ENCODE data around the gene ELAC2. TPM values are rescaled to one million over a fixed set of nuclear protein-coding genes. Genes with fewer than 3 reads are reported as not detected.

ELAC2 gene
- total and polyA plus RNA-seq, 2 of the 4 experiments (the other 2 are of a cell fraction), result 75.2 to 80.7 TPM

GRCh38 chr17:13051915-13052314 is 34.1 kb upstream of the ELAC2 start:
- in situ Hi-C loops (cut with MboI; ENCODE audit: low sequenced_read_pairs), result no loop called here
- H2AK5ac ChIP-seq (ENCODE audit: low read depth, low read length), result no peak overlapping the region
- DNase-seq (no peak), ATAC-seq (ENCODE audit: low read depth) (no peak)
- intact Hi-C loops (cut with micrococcal nuclease), result no loop called here
- ChIA-PET POLR2A (ENCODE audit: unreplicated experiment) (no interaction called here), CTCF (interaction anchor here (0.5 kb wide), 1 partner anchor 351 kb away, joined by 5 read pairs; no protein-coding TSS in a partner anchor)
- no peak overlapping the region for H2AK9ac ChIP-seq (replicated peaks; ENCODE audit: low read depth, low read length, poor library complexity)
- no peak overlapping the region for H3K23ac ChIP-seq (ENCODE audit: low read depth, low read length)
- H3K79me1 ChIP-seq (ENCODE audit: low read depth in 1 of 2, low read length in 2 of 2), result no peaks in the 10 kb centered on the region
- TF ChIP-seq CEBPB (IDR thresholded peaks at IDR 0.05; ENCODE audit: low read depth, low read length) (no peak), MXI1 (IDR thresholded peaks at IDR 0.05; ENCODE audit: borderline replicate concordance, low read depth, low read length) (no peak), FOS (IDR thresholded peaks at IDR 0.05; ENCODE audit: low read depth, low read length) (no peak), CTCF (conservative IDR thresholded peaks at IDR 0.05; ENCODE audit: low read depth, low read length) (no peak), BHLHE40 (IDR thresholded peaks at IDR 0.05; ENCODE audit: low read depth, low read length) (no peak), SMC3 (IDR thresholded peaks at IDR 0.05; ENCODE audit: low read depth, low read length) (no peak), CHD1 (IDR thresholded peaks at IDR 0.05; ENCODE audit: low read depth, low read length) (no peak), USF2 (IDR thresholded peaks at IDR 0.05; ENCODE audit: low read depth, low read length) (no peak), RFX5 (IDR thresholded peaks at IDR 0.05; ENCODE audit: low read depth, low read length) (no peak), MAFK (IDR thresholded peaks at IDR 0.05; ENCODE audit: low read depth, low read length) (no peak), RAD21 (IDR thresholded peaks at IDR 0.05; ENCODE audit: low read length) (no peak), NFE2L2 (IDR thresholded peaks at IDR 0.05; ENCODE audit: low read depth, low read length) (no peak), ELK1 (IDR thresholded peaks at IDR 0.05; ENCODE audit: borderline replicate concordance, low read depth, low read length) (no peak), POLR2A (IDR thresholded peaks at IDR 0.05; ENCODE audit: low read depth, low read length) (no peak), RCOR1 (IDR thresholded peaks at IDR 0.05; ENCODE audit: insufficient replicate concordance, low read length) (no peak), MAZ (IDR thresholded peaks at IDR 0.05; ENCODE audit: borderline replicate concordance, low read depth, low read length) (no peak)
- H2BK5ac ChIP-seq (ENCODE audit: low read depth, low read length, poor library complexity, severe bottlenecking), result no peak overlapping the region
- H3K14ac ChIP-seq (replicated peaks; ENCODE audit: low read depth, low read length), result no peak overlapping the region
- H2BK120ac ChIP-seq (ENCODE audit: low read depth, low read length), result no peak overlapping the region
- H3K27me3 ChIP-seq (ENCODE audit: control insufficient read depth, insufficient read depth, low read length), result peaks cover 11% of the 10 kb centered on the region
- H4K20me1 ChIP-seq (ENCODE audit: insufficient read depth, low read length), result no peaks in the 10 kb centered on the region
- no peak overlapping the region for H3K4ac ChIP-seq (ENCODE audit: low read depth, low read length)
- H3K9me1 ChIP-seq (ENCODE audit: insufficient read depth, low read length), result no peaks in the 10 kb centered on the region
- BruUV-seq (replicated peaks), result no TSS peak
- no peak overlapping the region for H2BK15ac ChIP-seq (ENCODE audit: low read depth, low read length)
- no peak overlapping the region for H2AFZ ChIP-seq (replicated peaks; ENCODE audit: low read length, poor library complexity)
- H4K8ac ChIP-seq (ENCODE audit: low read depth in 2 of 2, low read length in 2 of 2), result no peak overlapping the region
- no peak overlapping the region for H3K9ac ChIP-seq (ENCODE audit: low read depth, low read length)
- no peaks in the 10 kb centered on the region for H3K4me1 ChIP-seq (ENCODE audit: control insufficient read depth, insufficient read depth, low read length)
- H3K27ac ChIP-seq (ENCODE audit: insufficient read depth, low read length), result no peak overlapping the region
- H3K4me3 ChIP-seq (ENCODE audit: insufficient read depth, low read depth, low read length), result no peak overlapping the region
- no peaks in the 10 kb centered on the region for H3K36me3 ChIP-seq (ENCODE audit: control insufficient read depth, insufficient read depth, low read length)
- no peak overlapping the region for H3K4me2 ChIP-seq (ENCODE audit: low read depth, low read length)
- H2BK20ac ChIP-seq (ENCODE audit: low read depth, low read length), result no peak overlapping the region
- no CpG with 5 or more reads among the region's 4 CpGs for WGBS, 2 experiments (ENCODE audit: extremely low coverage in 2 of 2, insufficient read length in 1 of 2)
- H3K18ac ChIP-seq (ENCODE audit: low read depth, low read length), result no peak overlapping the region
- dilution Hi-C loops (cut with HindIII; ENCODE audit: low sequenced_read_pairs, unreplicated experiment), result no loop called here
- H4K5ac ChIP-seq (ENCODE audit: low read depth, low read length), result no peak overlapping the region
- no peak overlapping the region for H3K56ac ChIP-seq (ENCODE audit: extremely low read depth, insufficient read depth, low read length)
- H3K9me3 ChIP-seq (ENCODE audit: control insufficient read depth, insufficient read depth, low read length), result no peaks in the 10 kb centered on the region
- no peak overlapping the region for H4K91ac ChIP-seq (ENCODE audit: insufficient read depth, low read depth, low read length)
